ENCODE results near the gene LUZP4. TPM values are rescaled to one million over a fixed set of nuclear protein-coding genes. Genes with fewer than 3 reads are reported as not detected.
A peak's percentile ranks its signal among the peaks of the same experiment; 100 is the strongest.
"Not testable (repeated sequence)": the region's sequence is repeated elsewhere in the genome, so short reads cannot be mapped to it uniquely, and the experiment has no call there.

LUZP4 gene
- total RNA-seq, 1 donor from 2014 or later: not detected

GRCh38 chrX:115324194-115324593 lies 34.7 kb downstream of the LUZP4 start:
- no peaks in the 10 kb centered on the region for H3K27me3 ChIP-seq (ENCODE audit: control insufficient read depth, insufficient read depth, low read length)
- TF ChIP-seq, protein P1, sequence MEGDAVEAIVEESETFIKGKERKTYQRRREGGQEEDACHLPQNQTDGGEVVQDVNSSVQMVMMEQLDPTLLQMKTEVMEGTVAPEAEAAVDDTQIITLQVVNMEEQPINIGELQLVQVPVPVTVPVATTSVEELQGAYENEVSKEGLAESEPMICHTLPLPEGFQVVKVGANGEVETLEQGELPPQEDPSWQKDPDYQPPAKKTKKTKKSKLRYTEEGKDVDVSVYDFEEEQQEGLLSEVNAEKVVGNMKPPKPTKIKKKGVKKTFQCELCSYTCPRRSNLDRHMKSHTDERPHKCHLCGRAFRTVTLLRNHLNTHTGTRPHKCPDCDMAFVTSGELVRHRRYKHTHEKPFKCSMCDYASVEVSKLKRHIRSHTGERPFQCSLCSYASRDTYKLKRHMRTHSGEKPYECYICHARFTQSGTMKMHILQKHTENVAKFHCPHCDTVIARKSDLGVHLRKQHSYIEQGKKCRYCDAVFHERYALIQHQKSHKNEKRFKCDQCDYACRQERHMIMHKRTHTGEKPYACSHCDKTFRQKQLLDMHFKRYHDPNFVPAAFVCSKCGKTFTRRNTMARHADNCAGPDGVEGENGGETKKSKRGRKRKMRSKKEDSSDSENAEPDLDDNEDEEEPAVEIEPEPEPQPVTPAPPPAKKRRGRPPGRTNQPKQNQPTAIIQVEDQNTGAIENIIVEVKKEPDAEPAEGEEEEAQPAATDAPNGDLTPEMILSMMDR (IDR thresholded peaks at IDR 0.05; ENCODE audit: insufficient read depth, low read length, severe bottlenecking): no peak
- FAIRE-seq: peak; percentile 43

GRCh38 chrX:115329282-115329681 lies 39.8 kb downstream of the LUZP4 start:
- FAIRE-seq; H3K27me3 ChIP-seq (ENCODE audit: control insufficient read depth, insufficient read depth, low read length): not testable (repeated sequence)

More at GRCh38 chrX:115324194-115324593, 34.7 kb downstream of the LUZP4 start:
- Histone ChIP-seq H3K36me3 (ENCODE audit: control insufficient read depth, insufficient read depth, low read length) (no peaks in the 10 kb centered on the region), H3K4me3 (ENCODE audit: low read depth, low read length) (no peak overlapping the region)
- DNase-seq (ENCODE audit: low read depth): peak; percentile 66

GRCh38 chrX:115330498-115331168 lies 41.1 kb downstream of the LUZP4 start:
- H3K4me3 ChIP-seq (ENCODE audit: low read depth, low read length): no peak overlapping the region
- DNase-seq (ENCODE audit: low read depth) (peak; percentile 37), FAIRE-seq (no peak)
- TF ChIP-seq, protein P1 (IDR thresholded peaks at IDR 0.05; ENCODE audit: insufficient read depth, low read length, severe bottlenecking): peak; percentile 62
- no peaks in the 10 kb centered on the region for H3K36me3 ChIP-seq (ENCODE audit: control insufficient read depth, insufficient read depth, low read length)
- no peaks in the 10 kb centered on the region for H3K27me3 ChIP-seq (ENCODE audit: control insufficient read depth, insufficient read depth, low read length)

More at GRCh38 chrX:115329282-115329681, 39.8 kb downstream of the LUZP4 start:
- H3K36me3 ChIP-seq (ENCODE audit: control insufficient read depth, insufficient read depth, low read length); H3K4me3 ChIP-seq (ENCODE audit: low read depth, low read length); DNase-seq (ENCODE audit: low read depth): not testable (repeated sequence)

DNA sequence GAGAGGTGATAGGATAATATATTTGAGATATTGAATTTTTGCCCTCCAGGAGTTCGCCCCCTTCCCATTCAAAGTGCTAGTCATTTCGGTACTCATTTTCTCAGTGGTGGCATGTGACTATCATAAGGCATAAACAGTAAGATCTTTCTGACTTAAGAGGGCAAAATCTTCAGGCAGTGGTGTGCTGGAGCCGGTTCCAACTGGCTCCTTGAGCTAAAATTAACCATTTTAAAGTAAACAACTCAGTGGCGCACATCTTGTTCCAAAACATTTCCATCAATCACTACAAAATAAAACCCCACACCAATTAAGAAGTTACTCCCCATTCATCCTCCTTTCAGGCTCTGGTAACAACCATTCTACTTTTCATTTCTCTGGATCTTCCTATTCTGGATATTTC lies 43.3 kb downstream of the LUZP4 start:
- no peak for FAIRE-seq
- DNase-seq (ENCODE audit: low read depth): no peak
- Histone ChIP-seq H3K4me3 (ENCODE audit: low read depth, low read length) (no peak overlapping the region), H3K27me3 (ENCODE audit: control insufficient read depth, insufficient read depth, low read length) (no peaks in the 10 kb centered on the region), H3K36me3 (ENCODE audit: control insufficient read depth, insufficient read depth, low read length) (no peaks in the 10 kb centered on the region)
- TF ChIP-seq, protein P1 (IDR thresholded peaks at IDR 0.05; ENCODE audit: insufficient read depth, low read length, severe bottlenecking): no peak

DNA sequence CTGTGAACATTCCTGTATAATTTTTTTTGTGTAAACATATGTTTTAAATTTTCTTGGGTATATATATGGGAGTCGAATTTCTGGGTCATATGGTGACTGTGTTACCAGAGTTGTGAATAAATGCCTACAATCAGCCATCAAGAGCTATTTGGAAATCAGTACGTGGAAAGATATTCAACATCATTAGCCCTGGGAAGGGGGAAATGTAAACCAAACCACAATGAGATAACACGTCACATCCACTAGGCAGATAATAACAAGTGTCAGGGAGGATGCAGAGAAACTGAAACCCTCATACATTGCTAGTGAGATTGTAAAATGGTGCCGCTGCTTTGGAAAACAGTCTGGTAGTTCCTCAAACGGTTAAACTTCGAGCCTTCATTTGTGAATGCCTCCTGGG lies 43.9 kb downstream of the LUZP4 start:
- no peak overlapping the region for H3K4me3 ChIP-seq (ENCODE audit: low read depth, low read length)
- TF ChIP-seq, protein P1 (IDR thresholded peaks at IDR 0.05; ENCODE audit: insufficient read depth, low read length, severe bottlenecking): no peak
- no peak for FAIRE-seq

DNA sequence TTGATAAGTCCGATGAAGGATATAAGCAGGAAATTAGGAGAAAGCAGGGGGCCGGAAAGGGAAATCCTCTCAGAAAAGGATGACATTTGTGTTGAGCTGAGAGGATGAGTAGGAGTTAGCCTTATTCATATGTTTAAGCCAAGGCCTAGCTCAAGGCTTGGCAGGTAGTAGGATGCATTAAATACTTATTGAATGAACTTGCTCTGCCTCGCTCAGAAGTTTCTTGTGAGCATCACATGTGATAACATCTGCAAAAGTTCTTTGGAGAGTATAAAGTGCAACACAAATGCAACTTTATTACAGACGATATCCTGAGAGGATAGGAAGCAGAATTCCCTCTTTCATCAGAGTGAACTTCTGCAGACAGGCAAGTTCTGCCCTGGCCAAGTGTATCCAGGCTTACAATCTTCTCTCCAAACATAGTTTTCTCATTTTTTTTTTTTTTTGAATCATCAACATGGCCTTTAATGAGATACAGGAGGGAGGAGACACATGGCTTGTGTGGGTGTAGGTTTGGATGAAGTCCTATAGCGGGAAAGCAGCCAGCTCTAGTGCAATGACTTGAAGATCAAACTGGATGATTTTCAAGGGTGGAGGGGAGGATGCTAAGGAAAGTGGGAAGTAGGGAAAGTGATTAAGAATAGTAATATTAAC lies 48.1 kb downstream of the LUZP4 start:
- TF ChIP-seq, protein P1 (IDR thresholded peaks at IDR 0.05; ENCODE audit: insufficient read depth, low read length, severe bottlenecking): no peak
- Histone ChIP-seq H3K4me3 (ENCODE audit: low read depth, low read length) (no peak overlapping the region), H3K36me3 (ENCODE audit: control insufficient read depth, insufficient read depth, low read length) (no peaks in the 10 kb centered on the region), H3K27me3 (ENCODE audit: control insufficient read depth, insufficient read depth, low read length) (no peaks in the 10 kb centered on the region)
- FAIRE-seq: no peak
- no peak for DNase-seq (ENCODE audit: low read depth)

More for the DNA sequence above, 43.9 kb downstream of the LUZP4 start:
- DNase-seq (ENCODE audit: low read depth): no peak
- Histone ChIP-seq H3K27me3 (ENCODE audit: control insufficient read depth, insufficient read depth, low read length) (no peaks in the 10 kb centered on the region), H3K36me3 (ENCODE audit: control insufficient read depth, insufficient read depth, low read length) (no peaks in the 10 kb centered on the region)

Measured in bronchial epithelial cell (primary cell).